T-cell (primary cell): Measurements from ENCODE around the gene FAM20B. TPM values are rescaled to one million over a fixed set of nuclear protein-coding genes. Genes with fewer than 3 reads are reported as not detected.
A peak's percentile ranks its signal among the peaks of the same experiment; 100 is the strongest.

Experiments
- ATAC-seq, 4 experiments: fragments of 200-7000 bp in 3 of 4; fragments of 150-1000 bp in 1 of 4; cut with Tn5 transposase; replicated peaks in 1 of 4; 1 replicate in 3 of 4; 2 replicates in 1 of 4; pipeline ENCODE4 v1.10.0; 2021; ENCODE audit warnings: moderate library complexity in 3 of 4, mild to moderate bottlenecking in 2 of 4, moderate number of reproducible peaks in 1 of 4
- CTCF ChIA-PET, 2 donors: fragments of 300-600 bp; sonication (Branson Sonifier 250); formaldehyde crosslinking; loops; one replicate each; lab custom pipeline; 2022; ENCODE audit warnings: antibody characterized with exemption in 2 of 2; lab: Charles Lee
- POLR2A ChIA-PET, 2 donors: fragments of 300-600 bp; sonication (Branson Sonifier 250); formaldehyde crosslinking; loops; one replicate each; lab custom pipeline; 2022; ENCODE audit warnings: antibody characterized with exemption in 2 of 2; lab: Charles Lee
- DNase-seq, 35 experiments: peaks; one replicate each; pipeline versions ENCODE4 v3.0.0 to v3.0.0-alpha.2; 2013 to 2023
- H3K27ac ChIP-seq: one replicate; pipeline ENCODE4 v1.5.1; 2013; ENCODE audit warnings: low read length
- H3K27me3 ChIP-seq, 2 experiments: replicated peaks in 1 of 2; 1 replicate in 1 of 2; 2 replicates in 1 of 2; pipeline versions ENCODE4 v1.6.1 to v1.7.0; 2013; ENCODE audit warnings: low read length in 1 of 2, mixed read lengths in 1 of 2; ENCODE audit not compliant: control insufficient read depth in 2 of 2, insufficient read depth in 2 of 2; ENCODE audit errors: extremely low read depth in 1 of 2
- H3K36me3 ChIP-seq, 2 donors: 1 replicate in 1 of 2; 2 replicates in 1 of 2; pipeline versions ENCODE4 v1.6.1 to v1.7.0; 2013; ENCODE audit warnings: low read length in 1 of 2; ENCODE audit not compliant: control insufficient read depth in 2 of 2, insufficient read depth in 1 of 2; ENCODE audit errors: extremely low read depth in 1 of 2
- H3K4me1 ChIP-seq, 2 experiments: 1 replicate in 1 of 2; 2 replicates in 1 of 2; pipeline versions ENCODE4 v1.6.1 to v1.7.0; 2013; ENCODE audit warnings: low read length in 2 of 2, mixed read lengths in 1 of 2; ENCODE audit not compliant: insufficient read depth in 2 of 2, control insufficient read depth in 1 of 2; ENCODE audit errors: extremely low read depth in 1 of 2
- H3K4me3 ChIP-seq, 2 donors: 1 replicate in 1 of 2; 2 replicates in 1 of 2; pipeline versions ENCODE4 v1.5.1 to v1.7.0; 2013; ENCODE audit warnings: mild to moderate bottlenecking in 2 of 2, low read length in 1 of 2, moderate library complexity in 1 of 2; ENCODE audit not compliant: control insufficient read depth in 1 of 2; ENCODE audit errors: extremely low read depth in 1 of 2
- H3K9me3 ChIP-seq: 2 replicates; pipeline ENCODE4 v1.7.0; 2013
- H3K27ac Mint-ChIP-seq, 2 donors: one replicate each; pipeline ENCODE4 v1.8.0; 2020 to 2021; ENCODE audit warnings: mild to moderate bottlenecking in 2 of 2, mixed read lengths in 2 of 2
- H3K27me3 Mint-ChIP-seq, 2 donors: one replicate each; pipeline ENCODE4 v1.8.0; 2021 to 2022; ENCODE audit warnings: mixed read lengths in 2 of 2
- H3K36me3 Mint-ChIP-seq: one replicate; pipeline ENCODE4 v1.8.0; 2021; ENCODE audit warnings: mixed read lengths
- H3K4me1 Mint-ChIP-seq, 3 donors: one replicate each; pipeline ENCODE4 v1.8.0; 2020 to 2022; ENCODE audit warnings: mixed read lengths in 3 of 3, mild to moderate bottlenecking in 1 of 3
- H3K4me3 Mint-ChIP-seq, 3 donors: one replicate each; pipeline ENCODE4 v1.8.0; 2020 to 2022; ENCODE audit warnings: mild to moderate bottlenecking in 3 of 3, mixed read lengths in 3 of 3, moderate library complexity in 3 of 3
- H3K9me3 Mint-ChIP-seq, 3 donors: one replicate each; pipeline ENCODE4 v1.8.0; 2020 to 2022; ENCODE audit warnings: mixed read lengths in 3 of 3
- WGBS: methylation state at CpG from one replicate; pipeline ENCODE4 v1.1.5; 2013; ENCODE audit warnings: missing lambda C conversion rate; ENCODE audit not compliant: insufficient coverage; 5-methylcytosine and 5-hydroxymethylcytosine counted together
- total RNA-seq, 35 experiments: library from RNA in 6 of 35; stranded (reverse) in 6 of 35; fragments of 120-200 nt in 1 of 35; gene quantifications; one replicate each; pipeline versions ENCODE4 v1.2.1 to v1.2.4 and lab custom pipeline; 2013 to 2026

FAM20B gene
- total RNA-seq, 5 donors from 2014 or later (not counting 1 experiment from before 2014, with no cell fraction given), result 17.2 to 26.6 (median 25.5) TPM

- no peak overlapping the region for H3K27ac ChIP-seq
- no peak overlapping the region for H3K4me3 Mint-ChIP-seq
- H3K27ac Mint-ChIP-seq, result peak overlapping the region; percentile 48 to 62
- DNase-seq (no peak), ATAC-seq (no peak)
- peaks cover 13 to 18% of the 10 kb centered on the region in 2 experiments for H3K4me1 ChIP-seq
- H3K27me3 Mint-ChIP-seq, result no peaks in the 10 kb centered on the region
- no peaks in the 10 kb centered on the region for H3K9me3 Mint-ChIP-seq
- POLR2A ChIA-PET, result interaction anchor here in 1 of 2 donors (0.6 kb wide), 1 partner anchor 590 kb away, joined by 3 read pairs; no protein-coding TSS in a partner anchor
- H3K27me3 ChIP-seq, result no peaks in the 10 kb centered on the region
- no peaks in the 10 kb centered on the region for H3K36me3 Mint-ChIP-seq
- peaks cover 79 to 91% (median 80%) of the 10 kb centered on the region in 3 donors for H3K4me1 Mint-ChIP-seq
- no peak overlapping the region for H3K4me3 ChIP-seq
- no peaks in the 10 kb centered on the region for H3K9me3 ChIP-seq
- 83% methylated on average over 1 of the region's 3 CpGs for WGBS
- H3K36me3 ChIP-seq, result no peaks in the 10 kb centered on the region
- CTCF ChIA-PET, result interaction anchor here in 1 of 2 donors (0.5 kb wide), 2 partner anchors 53 to 135 kb away, joined by 3 to 6 read pairs; no protein-coding TSS in a partner anchor
Measured at GRCh38 chr1:179029321-179029759, 3.6 kb downstream of the FAM20B start.

DNA sequence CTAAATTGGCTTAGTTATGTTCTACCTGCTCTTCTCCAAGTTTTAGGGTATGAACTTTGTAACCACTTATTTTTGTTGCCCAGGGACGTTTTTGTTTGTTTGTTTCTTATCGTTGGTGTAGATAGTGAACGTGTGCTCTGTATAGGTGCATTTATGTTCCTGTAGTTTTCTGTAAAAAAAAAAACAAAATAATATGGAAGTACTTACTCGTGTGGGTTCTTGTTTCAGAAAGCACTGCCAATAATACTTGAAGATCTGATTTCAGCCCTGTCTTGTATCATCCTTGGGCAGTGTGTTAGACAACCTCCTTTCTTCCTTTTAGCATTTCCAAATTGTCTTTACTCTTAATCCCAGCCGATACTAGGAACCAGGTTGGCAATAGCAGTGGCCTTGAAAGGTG is 4.4 kb downstream of the FAM20B start:
- WGBS, result no CpG with 5 or more reads among the region's 5 CpGs
- ChIA-PET POLR2A (interaction anchor here in 1 of 2 donors (0.6 kb wide), 1 partner anchor 263 kb away, joined by 3 read pairs; the partner anchor contains the start of gene SOAT1), CTCF (no interaction called here)
- Mint-ChIP-seq H3K36me3 (no peaks in the 10 kb centered on the region), H3K9me3 (no peaks in the 10 kb centered on the region), H3K4me3 (peak overlapping the region in 1 of 3 donors; percentile 51), H3K27ac (no peak overlapping the region), H3K4me1 (peaks cover 81 to 91% (median 84%) of the 10 kb centered on the region in 3 donors), H3K27me3 (no peaks in the 10 kb centered on the region)
- Histone ChIP-seq H3K36me3 (no peaks in the 10 kb centered on the region), H3K4me1 (peaks cover 13 to 18% of the 10 kb centered on the region in 2 experiments), H3K27ac (no peak overlapping the region), H3K27me3 (no peaks in the 10 kb centered on the region), H3K4me3 (no peak overlapping the region), H3K9me3 (no peaks in the 10 kb centered on the region)
- DNase-seq, result no peak
- no peak for ATAC-seq

DNA sequence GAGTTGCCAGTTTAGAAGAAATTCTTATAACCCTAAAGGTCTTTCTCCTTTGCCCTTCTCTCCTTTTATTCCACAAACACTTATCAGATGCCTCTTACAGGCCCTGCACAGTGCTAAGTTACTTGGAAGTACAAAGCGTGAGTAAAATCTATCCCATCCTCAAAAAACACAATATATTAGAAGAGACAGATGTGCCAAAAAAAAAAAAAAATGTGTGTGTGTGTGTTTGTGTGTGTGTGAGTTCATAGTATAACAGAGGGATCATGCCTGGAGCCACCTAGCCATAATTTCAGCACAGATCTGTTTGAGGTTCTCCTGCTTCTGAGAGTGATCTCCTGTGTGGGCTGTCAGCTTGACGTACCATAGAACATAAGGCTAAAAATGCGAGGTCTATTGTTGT is 5.0 kb downstream of the FAM20B start:
- H3K27me3 ChIP-seq, result no peaks in the 10 kb centered on the region
- DNase-seq, result no peak
- no peak for ATAC-seq
- H3K4me3 Mint-ChIP-seq, result peak overlapping the region in 2 of 3 donors; percentile 4 to 51
- H3K4me1 ChIP-seq, result peaks cover 11 to 17% of the 10 kb centered on the region in 2 experiments
- H3K36me3 ChIP-seq, result no peaks in the 10 kb centered on the region
- H3K27ac ChIP-seq, result no peak overlapping the region
- ChIA-PET CTCF (interaction anchor here in 1 of 2 donors (1.2 kb wide), 1 partner anchor 10 kb away, joined by 4 read pairs; no protein-coding TSS in a partner anchor), POLR2A (no interaction called here)
- no peaks in the 10 kb centered on the region for H3K36me3 Mint-ChIP-seq
- H3K9me3 ChIP-seq, result no peaks in the 10 kb centered on the region
- no peaks in the 10 kb centered on the region for H3K9me3 Mint-ChIP-seq
- WGBS, result no CpG with 5 or more reads among the region's 3 CpGs
- H3K27me3 Mint-ChIP-seq, result no peaks in the 10 kb centered on the region
- H3K27ac Mint-ChIP-seq, result no peak overlapping the region
- peaks cover 83 to 92% (median 85%) of the 10 kb centered on the region in 3 donors for H3K4me1 Mint-ChIP-seq
- H3K4me3 ChIP-seq, result no peak overlapping the region

GRCh38 chr1:179031284-179031683 is 5.6 kb downstream of the FAM20B start:
- CTCF ChIA-PET, result interaction anchor here in 1 of 2 donors (1.2 kb wide), 1 partner anchor 10 kb away, joined by 4 read pairs; no protein-coding TSS in a partner anchor
- Histone ChIP-seq H3K4me1 (peaks cover 12 to 17% of the 10 kb centered on the region in 2 experiments), H3K27ac (no peak overlapping the region), H3K9me3 (no peaks in the 10 kb centered on the region), H3K4me3 (no peak overlapping the region), H3K27me3 (no peaks in the 10 kb centered on the region), H3K36me3 (no peaks in the 10 kb centered on the region)
- POLR2A ChIA-PET, result no interaction called here
- Mint-ChIP-seq H3K36me3 (no peaks in the 10 kb centered on the region), H3K4me3 (peak overlapping the region; percentile 4 to 51 (median 14)), H3K27ac (peak overlapping the region in 1 of 2 donors; percentile 44), H3K9me3 (no peaks in the 10 kb centered on the region), H3K27me3 (no peaks in the 10 kb centered on the region), H3K4me1 (peaks cover 89 to 97% (median 91%) of the 10 kb centered on the region in 3 donors)
- DNase-seq (no peak), ATAC-seq (no peak)
- 67% methylated on average over 2 of the region's 3 CpGs for WGBS

- Mint-ChIP-seq H3K4me3 (peak overlapping the region in 1 of 3 donors; percentile 51), H3K4me1 (peaks cover 91 to 97% (median 93%) of the 10 kb centered on the region in 3 donors), H3K9me3 (no peaks in the 10 kb centered on the region), H3K27me3 (no peaks in the 10 kb centered on the region), H3K27ac (peak overlapping the region in 1 of 2 donors; percentile 62), H3K36me3 (no peaks in the 10 kb centered on the region)
- Histone ChIP-seq H3K9me3 (no peaks in the 10 kb centered on the region), H3K27me3 (no peaks in the 10 kb centered on the region), H3K4me1 (peaks cover 12 to 16% of the 10 kb centered on the region in 2 experiments), H3K36me3 (no peaks in the 10 kb centered on the region), H3K27ac (no peak overlapping the region), H3K4me3 (no peak overlapping the region)
- ChIA-PET CTCF (interaction anchor here in 1 of 2 donors (0.6 to 1.2 kb wide), 2 partner anchors 11 to 338 kb away, joined by 4 to 7 read pairs; no protein-coding TSS in a partner anchor), POLR2A (no interaction called here)
- ATAC-seq (no peak), DNase-seq (no peak)
- WGBS, result no CpG with 5 or more reads among the region's 1 CpG
Measured at GRCh38 chr1:179031855-179032513, 6.3 kb downstream of the FAM20B start.

GRCh38 chr1:179034720-179035119 is 9.0 kb downstream of the FAM20B start:
- H3K36me3 Mint-ChIP-seq, result no peaks in the 10 kb centered on the region
- H3K27me3 Mint-ChIP-seq, result no peaks in the 10 kb centered on the region
- Histone ChIP-seq H3K27ac (no peak overlapping the region), H3K4me1 (peaks cover 22 to 31% of the 10 kb centered on the region in 2 experiments), H3K4me3 (no peak overlapping the region), H3K36me3 (no peaks in the 10 kb centered on the region), H3K27me3 (no peaks in the 10 kb centered on the region), H3K9me3 (no peaks in the 10 kb centered on the region)
- peak overlapping the region; percentile 75 to 87 for H3K27ac Mint-ChIP-seq
- peak overlapping the region; percentile 4 to 44 (median 31) for H3K4me3 Mint-ChIP-seq
- DNase-seq (peak in 1 of 35 experiments; percentile 16), ATAC-seq (peak in 1 of 4 experiments; percentile 48)
- no CpG with 5 or more reads among the region's 1 CpG for WGBS
- peaks cover 88 to 91% (median 91%) of the 10 kb centered on the region in 3 donors for H3K4me1 Mint-ChIP-seq
- H3K9me3 Mint-ChIP-seq, result no peaks in the 10 kb centered on the region
- ChIA-PET CTCF (no interaction called here), POLR2A (no interaction called here)
